Stimulated activated CD8-positive, alpha-beta memory T cell treated with anti-CD3 and anti-CD28 coated beads, Interleukin-15, amount 100 ng/mL, for 24 hours (primary cell): Measurements from ENCODE around the gene MEGF11.

Experiments
- DNase-seq: peaks from one replicate; pipeline ENCODE4 v3.0.0-alpha.2; 2020; ENCODE audit warnings: low read depth

The MEGF11 gene

DNA sequence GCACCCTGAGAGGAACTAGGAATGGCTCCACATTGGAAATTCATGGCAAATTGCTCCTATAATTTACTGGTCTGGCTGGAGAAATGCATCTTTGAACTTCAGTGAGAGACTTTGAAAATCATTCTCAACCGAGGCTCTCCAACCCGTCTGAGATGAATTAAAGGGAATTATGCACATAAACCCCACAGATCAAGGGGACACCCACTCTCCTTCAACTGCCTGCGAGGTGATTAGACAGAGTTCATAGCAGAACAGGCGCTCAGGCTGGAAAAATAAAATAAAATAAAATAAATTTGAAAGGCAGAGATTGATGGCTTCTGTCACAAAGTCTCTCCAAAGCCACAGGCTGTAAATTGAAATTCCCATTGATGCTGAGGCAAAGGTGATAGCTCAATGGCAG is 37.7 kb downstream of the MEGF11 start:
- no peak for DNase-seq

GRCh38 chr15:66214246-66214645 is 39.3 kb downstream of the MEGF11 start:
- DNase-seq = no peak

- no peak for DNase-seq
Observed at GRCh38 chr15:66212563-66212921, 41.0 kb downstream of the MEGF11 start.

- DNase-seq = no peak
Observed at GRCh38 chr15:66211670-66212562, 41.6 kb downstream of the MEGF11 start.

- DNase-seq = no peak
Observed at GRCh38 chr15:66210684-66211083, 42.9 kb downstream of the MEGF11 start.

GRCh38 chr15:66198757-66199156 is 54.8 kb downstream of the MEGF11 start:
- no peak for DNase-seq

DNA sequence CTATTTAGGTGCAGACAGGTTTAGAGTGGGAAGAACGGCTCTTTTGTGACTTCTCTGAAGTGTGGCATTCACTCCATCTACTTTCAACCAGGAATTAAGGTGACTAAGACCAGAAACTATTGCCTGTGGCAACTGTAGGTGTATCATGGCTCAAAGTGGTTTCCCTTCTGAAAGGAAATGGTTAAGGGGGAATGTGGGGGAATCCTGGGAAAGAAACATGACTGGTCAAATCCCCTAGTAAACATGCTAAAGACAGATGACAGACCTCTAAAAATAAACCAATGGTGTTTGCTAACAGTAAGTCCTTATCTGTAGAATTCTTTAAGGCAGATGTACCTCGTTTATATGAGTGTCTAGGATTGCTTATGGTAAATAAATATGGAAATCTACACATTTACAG is 56.9 kb downstream of the MEGF11 start:
- DNase-seq = no peak

DNA sequence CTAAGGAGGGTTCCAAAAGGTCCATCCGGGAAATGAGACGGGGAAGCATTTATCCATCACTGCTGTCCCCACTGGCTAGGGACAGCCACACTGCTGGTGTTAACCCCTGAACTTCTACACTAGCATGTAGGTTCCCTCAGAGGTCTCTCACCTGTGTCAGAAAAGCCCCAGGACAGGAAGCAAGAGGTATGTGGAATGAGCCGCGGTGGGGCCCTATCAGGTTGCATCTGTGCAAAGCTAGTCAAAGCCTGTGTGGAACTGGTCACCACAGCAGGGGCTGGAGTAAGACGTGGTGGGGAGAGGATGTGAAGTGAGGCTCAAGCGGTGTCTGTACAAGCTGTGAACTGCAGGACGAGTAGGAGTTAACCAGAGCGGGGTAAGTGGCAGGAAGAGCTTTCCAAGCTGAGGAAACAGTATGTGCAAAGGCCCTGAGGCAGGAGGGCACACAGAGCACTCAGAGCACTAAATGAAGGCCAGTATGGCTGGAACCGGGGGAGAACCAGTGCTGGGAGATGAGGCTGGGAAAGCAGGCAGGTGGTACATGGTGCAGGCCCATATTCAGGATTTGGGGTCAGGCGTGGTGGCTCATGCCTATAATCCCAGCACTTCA is 57.8 kb downstream of the MEGF11 start:
- no peak for DNase-seq

GRCh38 chr15:66193066-66193465 is 60.5 kb downstream of the MEGF11 start:
- DNase-seq = no peak

- DNase-seq = no peak
Observed at GRCh38 chr15:66190746-66191145, 62.8 kb downstream of the MEGF11 start.

DNA sequence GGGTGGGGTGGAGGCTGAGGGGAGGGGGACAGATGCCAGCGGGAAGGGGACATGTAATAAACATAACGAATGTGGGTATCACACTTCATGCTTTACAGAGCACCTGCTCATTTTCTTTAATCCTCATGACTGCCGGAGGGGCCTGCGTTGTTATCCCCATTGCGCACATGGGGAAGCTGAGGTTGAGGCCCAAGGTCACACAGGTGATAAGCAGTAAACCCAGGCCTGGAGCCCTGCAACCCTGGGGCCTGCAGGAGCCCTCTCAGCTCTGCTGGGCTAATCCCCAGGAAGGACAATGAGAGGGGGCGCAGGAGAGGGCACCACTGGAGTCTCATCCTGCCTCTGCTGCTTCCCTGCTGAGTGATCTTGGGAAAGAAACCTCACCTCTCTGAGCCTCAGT is 64.3 kb downstream of the MEGF11 start:
- DNase-seq = no peak

DNA sequence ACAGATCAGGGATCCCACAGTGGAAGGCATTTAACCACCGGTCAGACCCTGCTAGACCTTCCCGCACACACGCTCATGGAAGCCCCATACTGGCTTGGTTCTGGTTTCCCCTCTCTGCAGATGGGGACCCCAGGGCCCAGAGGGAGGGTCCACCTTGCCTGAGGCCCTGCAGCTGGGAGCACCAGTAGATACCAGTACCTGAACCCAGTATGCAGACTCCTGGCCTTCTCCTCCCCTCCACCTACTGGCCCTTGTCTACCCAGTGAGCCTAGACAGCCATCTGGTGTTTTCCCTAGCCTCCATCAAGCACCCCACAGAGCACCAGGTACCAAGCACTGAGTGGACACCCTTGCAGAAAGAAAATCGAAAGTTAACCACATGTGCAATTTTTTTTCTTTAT is 65.1 kb downstream of the MEGF11 start:
- DNase-seq = no peak

GRCh38 chr15:66187271-66187670 is 66.3 kb downstream of the MEGF11 start:
- no peak for DNase-seq

- DNase-seq = no peak
Observed at GRCh38 chr15:66186049-66186825, 67.3 kb downstream of the MEGF11 start.

DNA sequence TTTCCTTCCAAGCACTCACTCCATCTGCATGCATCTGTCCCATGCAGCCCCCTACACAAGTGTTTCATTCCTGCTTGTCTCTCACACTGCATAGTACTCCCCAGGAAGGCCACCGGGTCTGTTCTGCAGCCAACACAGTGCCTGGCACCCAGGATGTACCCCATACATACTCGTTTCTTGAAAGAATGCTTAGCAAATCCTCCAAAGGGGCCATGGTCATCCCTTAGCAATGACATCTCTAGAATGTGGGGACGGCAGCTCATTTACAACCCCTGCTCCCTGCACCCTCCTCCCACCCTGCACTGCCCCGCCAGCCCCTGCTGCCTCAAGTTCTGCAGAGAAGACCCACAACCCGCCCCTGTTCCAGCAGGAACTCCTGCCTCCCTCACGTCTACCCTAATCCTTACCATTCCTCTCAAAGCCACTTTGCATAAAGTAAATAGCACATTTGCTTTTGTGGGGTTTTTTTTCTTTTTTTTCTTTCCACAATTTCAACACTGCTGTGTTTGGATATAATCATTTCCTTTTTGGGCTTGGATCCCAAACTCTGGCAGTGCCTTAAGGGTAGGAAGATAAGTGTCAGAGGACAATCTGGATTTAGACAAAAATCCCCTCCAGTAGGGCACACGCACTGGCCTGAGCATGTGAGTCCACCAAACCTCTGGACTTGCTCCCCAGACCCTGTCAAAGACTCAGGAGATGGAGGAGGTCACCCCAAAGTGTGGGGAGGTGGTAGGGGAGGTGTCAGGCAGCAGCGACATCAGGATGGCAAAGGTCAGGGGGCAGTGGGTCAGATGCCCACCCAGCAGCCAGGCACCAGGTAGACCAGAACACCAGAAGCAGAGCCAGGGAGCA is 68.4 kb downstream of the MEGF11 start:
- no peak for DNase-seq

DNA sequence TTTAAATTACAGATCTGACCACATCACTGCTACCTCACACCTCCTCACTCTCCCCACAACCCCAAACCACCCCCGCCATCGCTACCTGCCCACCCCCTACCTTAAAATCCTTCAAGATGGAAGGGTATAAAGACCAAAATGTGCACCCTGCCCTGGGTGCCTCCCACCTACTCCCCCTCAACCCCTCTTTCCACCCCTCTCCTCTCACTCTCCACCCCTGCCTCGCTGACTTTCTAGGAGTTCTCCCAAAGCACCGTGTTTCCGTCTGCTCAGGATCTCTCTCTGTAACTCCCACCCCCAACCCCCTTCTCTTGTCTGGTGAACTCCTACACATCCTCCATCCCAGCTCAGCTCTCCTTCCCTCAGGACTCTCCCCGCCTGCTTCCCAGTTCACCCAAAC is 69.1 kb downstream of the MEGF11 start:
- DNase-seq = no peak

DNA sequence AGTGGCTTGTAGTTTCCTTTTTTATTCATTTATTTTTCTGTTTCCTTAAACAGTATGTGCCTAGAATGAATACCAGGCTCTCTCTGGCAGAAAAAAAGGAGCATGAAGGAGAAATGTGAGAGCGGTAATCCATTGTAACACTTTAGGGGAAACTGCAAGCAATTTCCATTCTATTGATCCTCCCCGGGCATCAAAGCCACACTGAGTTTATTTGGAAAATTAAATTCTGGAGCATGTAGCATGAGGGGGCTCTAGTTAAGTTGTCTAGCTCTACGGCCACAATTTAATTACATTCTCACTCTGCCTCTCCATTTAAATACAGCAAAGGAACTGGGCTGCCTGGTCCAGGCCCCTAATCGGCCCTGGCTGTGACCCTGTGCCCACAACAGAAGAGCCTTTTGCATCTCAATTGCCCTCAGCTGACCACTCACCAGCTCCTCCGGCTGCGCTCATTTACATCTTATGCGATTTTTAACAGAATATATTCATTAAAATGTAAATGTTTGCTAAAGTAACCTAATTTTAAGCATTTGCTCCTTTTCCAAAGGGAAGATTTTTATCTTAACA is 72.9 kb downstream of the MEGF11 start:
- DNase-seq = no peak

GRCh38 chr15:66178531-66178910 is 75.0 kb downstream of the MEGF11 start:
- no peak for DNase-seq

DNA sequence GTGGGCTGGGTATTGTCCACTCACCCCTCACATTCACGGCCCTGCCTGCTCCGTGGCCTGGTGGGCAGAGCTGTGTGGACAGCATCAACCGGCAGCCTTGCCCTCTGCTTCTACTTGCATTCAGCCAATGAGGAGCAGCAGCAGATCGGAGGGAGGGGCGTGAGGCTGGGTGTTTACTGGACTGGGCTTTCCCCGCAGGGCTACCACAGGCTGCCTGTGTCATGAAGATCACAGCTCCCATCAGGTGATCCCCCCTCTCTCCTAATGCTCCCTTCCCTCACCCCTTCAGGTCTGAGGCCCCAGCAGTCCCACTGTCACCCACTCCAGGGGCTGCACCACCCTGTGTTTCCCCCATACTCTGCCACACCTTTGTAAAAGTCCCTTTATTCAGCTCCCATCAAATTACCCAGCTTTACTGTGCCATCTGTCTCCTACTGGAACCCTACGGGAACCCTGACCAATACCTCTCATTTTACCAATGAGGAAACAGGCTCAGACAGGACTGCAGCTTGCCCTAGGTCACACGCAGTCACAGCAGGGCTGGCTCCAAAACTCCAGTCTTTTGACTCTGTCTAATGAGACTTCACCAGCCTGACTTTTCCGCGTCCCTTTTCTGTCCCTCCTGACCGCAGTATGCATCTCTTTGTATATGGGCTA is 81.1 kb downstream of the MEGF11 start:
- DNase-seq = no peak

- no peak for DNase-seq
Observed at GRCh38 chr15:66171841-66172240, 81.7 kb downstream of the MEGF11 start.

DNA sequence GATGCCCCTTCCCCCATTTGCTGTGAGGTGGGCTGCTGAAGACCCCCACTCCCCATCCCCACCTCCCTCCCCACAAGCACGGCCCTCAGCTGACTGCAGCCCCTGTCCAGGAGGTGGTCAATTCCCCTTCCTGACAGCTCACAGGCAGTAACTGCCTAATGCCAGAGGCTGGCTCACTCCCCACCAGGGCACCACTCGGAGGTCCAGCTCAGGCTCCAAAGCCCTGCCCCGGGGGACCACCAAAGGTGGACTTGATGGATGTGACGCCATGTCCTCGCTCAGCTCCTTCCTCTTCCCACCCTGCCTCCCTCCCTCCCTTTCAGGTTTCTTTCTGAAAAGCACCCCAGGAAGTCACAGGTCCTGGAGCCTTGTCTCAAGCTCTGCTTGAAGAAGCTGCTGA is 82.8 kb downstream of the MEGF11 start:
- no peak for DNase-seq
